ENCODE data around the gene TOM1L1.

Gene TOM1L1

DNA sequence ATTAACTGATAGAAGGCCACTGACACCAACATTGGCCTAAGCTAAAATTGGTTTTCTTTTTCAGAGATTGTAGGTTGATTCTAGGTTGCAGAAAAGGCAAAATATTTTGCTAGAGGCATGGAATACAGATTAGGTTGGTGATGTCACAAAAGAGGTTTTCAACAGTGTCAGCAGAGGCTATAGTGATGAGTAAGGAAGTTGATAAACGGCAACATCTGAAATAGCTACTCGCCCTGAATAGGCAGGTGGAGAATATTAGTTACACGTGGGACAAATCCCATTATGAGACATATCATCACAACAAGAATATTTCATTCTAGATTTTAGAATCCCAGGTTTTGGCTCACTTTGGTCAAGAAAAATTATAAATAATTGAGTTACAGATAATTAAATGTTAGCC lies 1.5 kb upstream of the TOM1L1 start:
- no peak for DNase-seq (ENCODE audit: low read depth)

DNA sequence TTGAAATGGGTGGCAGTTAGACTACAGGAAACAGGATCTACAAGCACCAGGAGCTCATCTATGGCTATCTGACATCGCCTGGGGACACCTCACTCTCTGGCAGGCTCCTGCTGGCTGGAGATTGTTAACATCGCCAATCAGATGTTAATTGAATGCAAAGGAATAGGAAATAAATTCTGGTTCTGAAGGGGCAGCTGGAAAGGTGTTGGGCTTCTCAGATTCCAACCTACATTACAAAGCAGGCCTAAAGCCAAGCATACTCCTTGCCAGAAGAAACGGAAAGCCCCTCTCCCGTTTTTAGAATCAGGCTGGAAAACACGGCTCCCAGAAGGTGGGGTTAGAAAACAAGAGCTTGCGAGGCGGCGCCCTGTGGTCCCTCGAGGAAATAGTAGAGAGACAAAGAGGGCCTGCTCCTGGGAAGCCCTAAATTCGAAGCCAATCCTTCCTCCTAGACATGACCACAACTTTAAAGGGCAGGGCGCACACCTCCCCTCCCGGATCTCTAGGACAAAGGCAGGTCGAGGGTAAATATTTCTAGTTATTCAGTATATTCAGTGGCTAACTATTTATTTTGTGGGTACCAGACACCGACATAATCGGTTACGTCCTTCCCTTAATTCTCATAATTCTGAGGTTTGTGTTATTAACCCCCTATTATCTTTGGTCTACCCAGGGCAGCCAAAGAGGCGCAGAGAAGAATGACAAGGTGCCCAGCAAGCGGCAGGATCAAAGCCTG lies 763 bp upstream of the TOM1L1 start:
- no peak for DNase-seq (ENCODE audit: low read depth)

DNA sequence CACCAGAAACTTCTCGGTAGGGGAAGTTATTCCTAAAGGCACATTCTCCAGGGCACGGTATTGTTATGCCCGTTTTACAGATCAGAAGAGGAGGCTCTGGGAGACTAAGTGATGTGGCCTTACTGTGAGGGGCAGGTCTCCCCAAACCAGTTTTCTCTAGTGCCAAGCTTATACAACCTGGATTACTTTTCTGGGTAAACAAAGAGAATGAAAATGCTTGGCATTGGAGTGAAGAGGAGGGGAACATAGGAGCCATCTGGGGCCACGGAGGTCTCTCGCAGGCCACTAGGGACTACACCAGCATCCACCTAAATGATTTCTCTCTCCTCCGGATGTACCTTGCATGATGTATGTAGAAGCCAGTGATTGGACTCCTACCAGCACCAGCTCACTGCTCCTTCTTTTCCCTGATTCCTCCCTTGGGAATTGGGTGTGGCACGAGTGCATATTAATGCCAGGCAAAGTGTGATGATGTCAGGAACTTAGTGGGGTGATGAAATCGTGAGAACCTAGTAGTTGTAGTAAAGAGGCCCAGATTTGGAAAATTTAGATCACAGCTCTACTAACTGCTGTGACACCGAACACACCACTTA lies 674 bp downstream of the TOM1L1 start:
- DNase-seq (ENCODE audit: low read depth) = no peak

DNA sequence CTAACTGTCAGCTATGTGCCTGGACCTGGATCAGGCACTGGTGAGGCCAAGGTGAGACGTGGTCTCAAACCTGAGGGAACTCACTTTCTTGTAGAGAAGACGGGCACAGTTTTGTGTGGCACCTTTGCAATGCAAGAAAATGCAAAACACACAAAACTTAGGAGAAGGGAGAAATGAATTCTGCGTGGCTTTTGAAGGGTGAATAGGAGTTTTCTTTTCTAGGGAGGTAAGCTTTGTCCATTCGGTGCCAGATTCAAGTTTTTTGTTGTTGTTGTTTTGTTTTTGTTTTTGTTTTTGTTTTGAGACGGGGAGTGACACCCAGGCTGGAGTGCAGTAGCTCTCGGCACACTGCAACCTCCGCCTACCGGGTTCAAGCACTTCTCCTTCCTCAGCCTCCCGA lies 1.4 kb downstream of the TOM1L1 start:
- DNase-seq (ENCODE audit: low read depth) = no peak

DNA sequence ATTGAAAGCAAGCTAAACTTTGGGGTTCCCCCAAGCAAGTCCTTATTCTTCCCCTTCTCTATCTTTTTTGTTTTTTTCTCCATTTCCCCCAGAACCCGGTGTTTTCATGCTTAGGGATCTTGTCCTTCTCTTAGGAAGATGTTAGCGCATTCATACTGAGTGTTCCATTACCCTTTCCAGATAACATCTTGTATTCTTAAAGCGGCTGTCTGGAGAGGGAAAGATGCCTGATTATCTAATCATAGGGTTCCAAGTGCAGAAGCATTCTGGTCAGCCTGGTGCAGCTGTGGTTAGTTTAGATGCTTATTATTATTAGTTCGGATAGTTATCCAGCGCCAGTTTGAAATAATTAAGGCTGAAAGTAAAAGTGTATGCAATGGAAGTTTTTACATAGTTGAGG lies 2.0 kb downstream of the TOM1L1 start:
- no peak for DNase-seq (ENCODE audit: low read depth)

DNA sequence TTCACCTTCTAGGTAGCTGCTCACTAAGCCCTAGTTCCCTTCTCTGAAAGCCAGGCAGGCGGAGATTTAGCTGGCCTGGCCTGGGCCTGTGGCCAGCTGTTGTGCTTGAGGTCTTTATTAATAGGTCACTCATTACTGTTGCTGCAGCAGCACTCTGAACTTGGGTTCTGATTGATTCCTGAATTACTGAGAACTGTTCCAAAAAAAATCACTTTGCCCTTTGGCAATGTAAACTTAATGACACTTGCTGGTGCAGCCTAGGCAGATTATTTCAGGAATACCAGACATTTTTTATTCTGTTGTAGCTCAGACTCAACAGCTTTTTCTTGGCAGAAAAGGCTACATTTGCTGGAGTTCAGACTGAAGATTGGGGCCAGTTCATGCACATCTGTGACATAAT lies 2.7 kb downstream of the TOM1L1 start:
- DNase-seq (ENCODE audit: low read depth) = no peak

DNA sequence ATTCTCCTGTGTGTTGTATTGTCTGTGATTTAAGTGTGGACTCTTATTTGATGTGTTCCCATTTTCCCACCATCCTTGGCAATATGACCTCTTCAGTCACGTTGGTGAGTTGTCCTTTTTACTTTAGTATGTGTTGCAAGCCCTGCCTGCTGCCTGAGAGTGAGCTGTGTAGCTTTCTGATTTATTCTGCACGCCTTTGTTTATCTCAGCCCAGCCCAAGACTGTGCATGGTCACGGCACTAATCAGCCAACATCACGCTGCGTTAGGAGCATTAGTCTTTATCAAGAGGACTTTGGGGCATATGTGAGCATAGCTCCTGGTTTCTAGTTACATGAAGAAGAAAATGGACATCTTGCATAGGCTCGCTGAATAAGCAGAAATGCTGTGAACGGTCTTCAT lies 6.0 kb downstream of the TOM1L1 start:
- no peak for DNase-seq (ENCODE audit: low read depth)

DNA sequence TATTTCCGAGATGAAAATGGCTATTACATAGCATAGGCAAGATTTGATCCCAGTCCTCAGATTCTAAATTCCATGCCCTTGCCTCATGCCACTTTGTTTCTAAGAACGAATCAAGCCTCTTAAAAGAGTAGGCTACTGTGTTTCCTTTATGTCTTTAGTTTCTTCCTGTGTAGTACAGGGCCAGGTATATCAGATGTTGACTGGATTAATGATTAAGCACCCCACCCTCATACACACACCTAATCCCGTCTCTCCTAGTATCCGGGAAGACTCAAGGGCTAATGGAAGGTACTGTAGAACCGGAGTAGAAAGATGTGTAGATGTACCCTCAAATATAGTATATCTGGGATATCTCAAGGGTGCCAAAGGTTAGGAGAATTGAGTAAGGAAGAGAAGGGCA lies 6.7 kb downstream of the TOM1L1 start:
- no peak for DNase-seq (ENCODE audit: low read depth)

DNA sequence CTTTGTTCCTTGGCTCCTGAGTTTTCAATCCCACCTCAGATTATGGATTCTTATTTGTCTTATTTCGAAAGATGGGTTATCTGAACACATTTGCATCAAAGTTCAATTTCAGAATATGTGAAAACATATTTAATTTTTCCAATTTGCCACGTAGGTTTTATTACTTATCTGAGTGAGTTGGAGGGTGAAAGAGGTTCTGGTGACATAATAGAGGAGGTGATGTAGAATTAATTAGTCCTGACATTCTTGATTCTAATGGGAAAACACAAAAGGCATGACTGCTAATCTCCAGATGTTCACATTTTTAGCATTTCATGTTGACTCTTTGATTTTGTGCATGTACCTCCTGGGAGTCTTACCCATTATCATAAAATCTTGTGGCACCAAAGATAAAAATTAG lies 9.1 kb downstream of the TOM1L1 start:
- no peak for DNase-seq (ENCODE audit: low read depth)

DNA sequence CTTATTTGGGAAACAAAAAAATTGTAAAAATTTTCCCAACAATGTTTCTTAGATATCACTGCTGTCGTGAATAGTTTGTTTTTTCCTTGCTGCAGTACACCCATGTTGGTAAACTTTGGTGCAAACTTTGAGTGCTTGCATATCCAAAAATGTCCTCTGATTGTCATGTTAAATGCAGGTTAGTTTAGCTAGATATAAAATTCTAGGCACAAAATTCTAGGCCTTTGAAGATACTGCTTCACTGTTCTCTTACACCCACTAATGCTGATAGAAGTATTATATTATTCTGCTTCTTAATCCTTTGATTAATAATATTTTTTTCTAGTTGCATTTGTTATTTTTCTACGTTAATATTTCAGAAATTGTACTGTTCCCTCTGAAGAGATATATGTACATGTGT lies 16.1 kb downstream of the TOM1L1 start:
- no peak for DNase-seq (ENCODE audit: low read depth)

DNA sequence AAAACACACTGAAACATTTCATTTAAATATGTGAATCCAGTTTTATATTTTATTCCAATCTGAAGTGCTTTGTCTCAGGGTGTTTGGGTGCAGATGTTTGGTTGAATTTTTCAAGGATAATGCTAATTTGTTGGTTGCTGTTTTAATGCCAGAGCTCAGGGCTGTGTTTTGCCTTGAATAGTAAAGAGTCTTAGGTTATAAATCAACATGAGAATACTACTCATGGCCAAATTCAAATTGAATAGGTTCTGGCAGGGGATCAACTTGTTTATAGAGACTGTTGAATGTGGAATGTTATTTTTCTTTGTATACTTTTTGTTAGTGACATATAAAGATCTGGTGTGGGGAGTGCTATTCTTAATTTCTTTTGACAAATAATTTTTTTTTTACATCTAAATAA lies 18.8 kb downstream of the TOM1L1 start:
- no peak for DNase-seq (ENCODE audit: low read depth)

DNA sequence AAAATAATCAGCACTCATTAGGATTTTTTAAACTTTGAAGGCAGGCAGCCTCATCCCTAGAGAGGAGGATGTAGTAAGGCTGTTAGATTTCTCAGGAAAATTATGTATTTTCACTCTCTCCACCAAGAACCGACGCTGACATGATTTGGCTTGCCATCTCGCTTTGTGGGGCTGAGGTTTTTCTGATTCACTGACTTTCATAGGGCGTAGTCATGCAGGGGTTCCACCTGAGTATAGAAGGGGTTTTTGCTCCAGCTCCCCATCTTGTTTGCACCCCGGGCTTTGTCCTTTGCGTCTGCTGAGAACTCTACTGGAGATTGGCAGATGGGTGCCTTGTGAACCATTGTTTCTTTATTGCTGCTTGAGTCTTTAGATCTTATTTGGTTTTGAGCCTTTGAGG lies 20.2 kb downstream of the TOM1L1 start:
- DNase-seq (ENCODE audit: low read depth) = no peak

DNA sequence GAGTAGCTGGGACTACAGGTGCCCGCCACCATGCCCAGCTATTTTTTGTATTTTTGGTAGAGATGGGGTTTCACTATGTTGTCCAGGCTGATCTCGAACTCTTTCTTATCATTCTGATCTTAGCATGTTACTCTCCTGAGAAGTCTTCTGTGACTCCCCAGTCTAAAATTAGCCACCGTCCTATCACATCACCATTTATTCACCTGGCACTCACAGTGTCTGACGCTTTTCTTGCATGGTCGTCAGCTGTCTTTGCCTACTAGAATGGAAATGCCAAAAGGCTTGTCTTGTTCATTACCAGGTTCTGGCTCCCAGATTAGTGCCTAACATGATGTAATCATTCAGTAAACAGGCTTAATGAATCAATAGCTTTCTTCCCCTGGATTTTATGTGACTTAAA lies 23.8 kb downstream of the TOM1L1 start:
- DNase-seq (ENCODE audit: low read depth) = no peak

DNA sequence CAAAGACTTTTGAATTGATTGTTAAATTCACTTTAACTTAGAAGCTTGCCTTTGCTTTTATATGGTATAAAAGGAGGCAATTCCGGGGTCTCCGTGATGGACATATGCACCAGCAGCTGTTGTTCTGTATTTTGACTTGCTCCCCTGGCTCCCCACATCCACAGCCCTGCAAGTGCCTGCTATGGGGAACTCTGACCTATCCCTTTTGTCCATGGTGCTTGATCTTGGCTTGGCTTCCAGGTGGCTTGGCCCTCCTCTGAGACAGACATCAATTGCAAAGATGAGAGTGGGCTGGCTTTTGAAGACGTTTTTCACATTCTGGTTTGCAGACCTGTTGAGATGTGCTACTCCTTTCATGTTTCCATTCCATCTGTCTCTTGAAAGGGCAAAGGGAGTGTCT lies 26.9 kb downstream of the TOM1L1 start:
- no peak for DNase-seq (ENCODE audit: low read depth)

DNA sequence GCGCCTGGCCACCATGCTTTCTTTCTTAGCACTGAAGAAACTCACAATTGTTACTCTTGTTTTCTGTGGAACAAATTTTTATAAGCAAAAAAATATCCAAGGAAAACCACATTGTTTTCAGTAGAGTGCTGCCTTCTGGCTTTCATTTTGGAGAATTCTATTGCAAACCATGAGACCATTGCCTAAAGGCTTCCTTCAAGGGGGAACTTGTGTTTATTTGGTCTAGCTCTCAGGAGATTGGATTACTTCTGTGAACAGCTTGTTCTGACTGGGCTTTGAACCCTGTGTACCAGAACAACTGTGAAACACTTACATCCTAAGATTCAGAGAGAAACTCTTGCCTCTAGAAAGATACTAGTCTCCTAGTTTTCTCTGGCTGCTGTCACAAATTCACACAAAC lies 32.1 kb downstream of the TOM1L1 start:
- DNase-seq (ENCODE audit: low read depth) = no peak

DNA sequence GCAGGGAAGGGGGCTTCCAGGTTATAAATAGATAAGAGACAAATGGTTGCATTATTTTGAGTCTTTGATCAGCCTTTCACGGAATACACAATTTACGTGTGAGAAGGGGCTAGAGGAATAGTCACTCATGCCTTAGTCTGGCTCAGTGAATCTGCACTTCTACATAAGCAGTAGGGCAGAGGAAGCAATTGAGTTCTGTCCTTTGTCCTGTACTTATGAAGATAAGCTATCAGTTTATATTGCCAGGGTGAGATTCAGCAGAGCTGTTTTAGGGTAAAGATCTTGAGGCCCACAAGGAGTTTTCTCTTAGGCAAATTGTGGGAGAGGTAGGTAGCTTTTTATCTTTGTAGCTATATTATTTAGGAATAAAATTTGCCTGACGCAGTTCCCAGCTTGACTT lies 33.3 kb downstream of the TOM1L1 start:
- no peak for DNase-seq (ENCODE audit: low read depth)

DNA sequence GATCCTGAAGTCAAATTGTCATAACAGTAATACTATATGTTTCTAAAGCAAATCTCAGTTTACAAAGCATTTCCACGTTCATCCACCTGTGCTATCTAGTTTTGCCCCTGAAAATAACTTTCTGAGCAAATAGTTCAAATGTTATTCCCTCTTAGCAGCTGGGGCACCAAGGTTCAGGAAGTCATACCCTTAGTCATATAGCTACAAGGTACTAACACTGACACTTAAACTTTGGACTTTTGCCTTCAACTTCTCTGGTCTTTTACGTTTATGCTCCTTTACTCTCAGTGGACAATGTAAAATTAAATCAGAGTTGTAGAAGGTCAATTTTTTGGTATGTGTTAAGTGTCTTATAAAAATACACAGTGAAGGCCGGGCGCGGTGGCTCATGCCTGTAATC lies 34.8 kb downstream of the TOM1L1 start:
- DNase-seq (ENCODE audit: low read depth) = no peak

DNA sequence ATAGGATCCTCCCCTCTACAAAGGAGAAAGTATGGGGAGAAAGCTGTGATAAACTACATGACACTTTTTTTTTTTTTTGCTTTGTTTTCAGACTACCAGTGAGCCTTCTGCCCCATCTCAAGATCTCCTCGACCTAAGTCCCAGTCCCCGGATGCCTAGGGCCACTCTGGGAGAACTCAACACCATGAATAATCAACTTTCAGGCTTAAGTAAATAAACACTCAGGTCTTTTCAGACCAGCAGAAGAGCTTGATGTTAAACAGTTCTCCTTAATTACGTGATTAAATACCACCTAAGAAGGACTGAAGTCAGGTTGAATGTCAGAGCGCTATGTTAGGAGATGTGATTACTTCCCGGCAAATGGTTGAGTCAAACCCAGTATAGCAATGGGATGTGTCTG lies 36.4 kb downstream of the TOM1L1 start:
- no peak for DNase-seq (ENCODE audit: low read depth)

DNA sequence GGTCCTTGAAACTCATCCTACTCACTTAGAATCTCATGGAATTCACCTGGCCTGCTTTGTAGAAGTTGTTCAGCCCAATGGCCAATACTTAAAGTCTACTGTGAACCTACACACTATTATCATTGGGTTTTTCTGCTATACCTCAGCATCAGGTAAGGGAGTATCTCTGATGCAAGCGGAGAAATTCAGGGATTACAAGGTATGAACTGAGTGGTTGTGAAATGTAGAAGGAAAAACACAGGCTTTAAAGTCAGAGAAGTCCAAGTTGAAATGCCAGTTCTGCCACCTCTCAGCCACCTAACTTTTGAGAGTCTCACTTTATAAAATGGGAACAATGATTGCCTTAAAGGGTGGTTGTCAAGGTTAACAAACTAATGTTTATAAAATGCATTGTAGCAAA lies 36.8 kb downstream of the TOM1L1 start:
- DNase-seq (ENCODE audit: low read depth) = no peak

DNA sequence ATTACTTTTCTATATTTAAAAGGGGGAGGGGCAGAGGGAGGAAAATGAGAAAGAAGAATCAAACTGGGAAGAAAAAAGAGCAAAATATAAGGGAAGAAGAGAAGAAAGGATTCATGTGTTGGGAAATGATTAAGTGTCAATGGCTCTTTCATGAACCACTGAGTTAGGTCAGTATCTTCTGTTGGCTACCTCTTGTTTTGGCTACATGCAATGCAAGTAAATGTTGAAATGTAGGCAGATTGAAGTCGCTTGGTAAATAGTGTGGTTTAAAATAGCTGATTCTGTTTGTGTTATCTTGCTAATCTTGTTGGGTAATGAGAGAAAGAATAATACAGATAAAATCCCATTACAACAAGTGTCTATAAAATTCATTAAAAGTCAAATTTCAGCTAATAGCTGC lies 40.6 kb downstream of the TOM1L1 start:
- DNase-seq (ENCODE audit: low read depth) = no peak

DNA sequence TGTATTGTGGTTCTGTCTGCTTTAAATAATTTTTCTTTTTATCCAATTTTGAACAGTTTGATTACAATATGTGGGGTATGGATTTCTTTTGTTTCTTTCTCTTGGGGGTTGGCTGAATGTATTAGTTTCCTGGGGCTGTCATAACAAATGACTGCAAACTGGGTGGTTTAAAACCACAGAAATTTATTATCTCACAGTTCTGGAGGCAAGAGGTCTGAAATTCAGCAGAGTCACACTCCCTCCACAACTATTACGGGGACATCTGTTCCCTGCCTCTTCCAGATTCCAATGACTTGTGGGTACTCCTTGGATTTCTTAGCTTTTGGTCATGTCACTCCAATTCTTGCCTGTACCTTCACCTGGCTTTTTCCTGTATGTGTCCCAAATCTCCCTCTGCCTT lies 44.1 kb downstream of the TOM1L1 start:
- no peak for DNase-seq (ENCODE audit: low read depth)

DNA sequence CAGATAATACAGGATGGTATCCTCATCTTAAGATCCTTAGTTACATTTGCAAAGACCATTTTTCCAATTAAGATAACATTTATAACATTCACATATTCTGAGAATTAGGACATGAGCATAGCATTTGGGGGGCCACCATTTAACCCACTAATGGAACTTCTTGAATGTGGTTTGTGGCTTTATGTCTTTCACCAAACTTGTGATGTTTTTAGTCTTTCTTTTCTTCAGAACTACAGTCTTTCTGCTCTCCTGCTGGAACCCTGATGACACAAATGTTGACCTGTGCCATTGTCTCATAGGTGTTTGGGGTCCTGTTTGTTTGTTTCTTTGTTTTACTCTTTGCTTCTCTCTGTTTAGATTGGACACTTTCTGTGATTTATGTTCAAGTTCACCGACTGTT lies 44.6 kb downstream of the TOM1L1 start:
- DNase-seq (ENCODE audit: low read depth) = no peak

DNA sequence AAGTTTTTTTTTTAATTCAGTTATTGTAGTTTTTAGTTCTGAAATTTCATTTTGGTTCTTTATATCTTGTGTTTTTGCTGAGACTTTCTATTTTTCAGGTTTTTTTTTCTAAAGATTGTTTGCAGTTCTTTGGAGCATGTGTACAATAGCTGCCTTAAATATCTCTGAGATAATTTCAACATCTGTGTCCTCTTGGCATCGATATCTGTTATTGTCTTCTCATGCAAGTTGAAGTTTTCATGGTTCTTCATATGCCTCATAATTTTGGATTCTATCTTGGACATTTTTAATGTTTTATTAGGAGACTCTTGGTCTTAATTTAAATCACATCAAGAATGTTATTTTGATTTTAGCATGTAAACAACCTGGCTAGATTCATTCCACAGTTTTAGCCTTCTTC lies 45.0 kb downstream of the TOM1L1 start:
- DNase-seq (ENCODE audit: low read depth) = no peak

DNA sequence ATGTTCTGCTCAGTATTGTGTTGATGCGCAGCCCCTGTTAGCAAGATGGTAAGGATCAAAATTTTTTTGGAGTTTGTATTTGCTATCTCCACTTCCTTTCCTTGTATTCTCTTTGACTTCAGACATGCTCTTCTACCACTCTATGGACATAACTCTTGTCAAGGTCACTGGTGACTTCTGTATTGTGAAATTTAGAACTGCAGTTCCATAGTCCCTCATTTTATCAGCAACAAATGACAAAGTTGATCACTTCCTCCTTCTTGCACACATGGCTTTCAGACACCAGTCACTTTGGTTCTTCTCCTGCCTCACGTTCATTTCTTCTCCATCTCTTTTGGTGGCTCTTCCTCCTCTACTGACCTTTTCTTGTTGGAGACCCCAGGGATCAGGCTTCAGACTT lies 46.7 kb downstream of the TOM1L1 start:
- DNase-seq (ENCODE audit: low read depth) = no peak

All from T follicular helper cell (primary cell).